Measurements from ENCODE around the gene RESP18.

- TF ChIP-seq TAF1 (IDR thresholded peaks at IDR 0.05; ENCODE audit: low read depth) = no peak
- TF ChIP-seq RAD21 (conservative IDR thresholded peaks at IDR 0.05) = no peak
Measured at GRCh38 chr2:219332542-219332941, at the start of gene RESP18.
